HG03439 (cell line): ENCODE results near the gene TRIM7.

Experiments
- ATAC-seq: cut with Tn5 transposase; IDR thresholded peaks from one replicate; pipeline ENCODE4 v1.9.1; 2021; ENCODE audit warnings: mild to moderate bottlenecking, moderate library complexity; ENCODE audit not compliant: unreplicated experiment

TRIM7 gene

GRCh38 chr5:181233088-181233800 lies 28.2 kb upstream of the TRIM7 start:
- ATAC-seq = no peak

GRCh38 chr5:181232593-181232992 lies 27.6 kb upstream of the TRIM7 start:
- ATAC-seq = no peak

GRCh38 chr5:181231432-181231831 lies 26.4 kb upstream of the TRIM7 start:
- ATAC-seq = no peak

GRCh38 chr5:181230551-181230950 lies 25.6 kb upstream of the TRIM7 start:
- no peak for ATAC-seq

- ATAC-seq = no peak
Observed at GRCh38 chr5:181229996-181230395, 25.0 kb upstream of the TRIM7 start.

GRCh38 chr5:181224390-181225229 lies 19.6 kb upstream of the TRIM7 start:
- ATAC-seq = no peak

GRCh38 chr5:181223729-181224389 lies 18.9 kb upstream of the TRIM7 start:
- ATAC-seq = no peak

GRCh38 chr5:181223058-181223728 lies 18.2 kb upstream of the TRIM7 start, which contains the start of gene TRIM41:
TSS of gene TRIM41 (plus strand) at chr5:181223281. CDS start at chr5:181224000, 719 bp downstream.
- ATAC-seq = peak; percentile 64

GRCh38 chr5:181222630-181223057 lies 17.6 kb upstream of the TRIM7 start:
- ATAC-seq = peak; percentile 8

GRCh38 chr5:181221792-181222629 lies 17.0 kb upstream of the TRIM7 start:
- ATAC-seq = peak; percentile 32

GRCh38 chr5:181221105-181221791 lies 16.3 kb upstream of the TRIM7 start:
- no peak for ATAC-seq

GRCh38 chr5:181220178-181220515 lies 15.2 kb upstream of the TRIM7 start:
- ATAC-seq = no peak

- ATAC-seq = no peak
Observed at GRCh38 chr5:181219262-181220177, 14.5 kb upstream of the TRIM7 start.

GRCh38 chr5:181218795-181219124 lies 13.8 kb upstream of the TRIM7 start:
- ATAC-seq = no peak

- peak; percentile 25 for ATAC-seq
Observed at GRCh38 chr5:181217803-181218062, 12.7 kb upstream of the TRIM7 start.

- peak; percentile 33 for ATAC-seq
Observed at GRCh38 chr5:181217111-181217802, 12.3 kb upstream of the TRIM7 start.

- no peak for ATAC-seq
Observed at GRCh38 chr5:181215997-181216989, 11.3 kb upstream of the TRIM7 start.
